Measurements from ENCODE around the gene ADGRV1.
A peak's percentile ranks its signal among the peaks of the same experiment; 100 is the strongest.

ADGRV1 gene

GRCh38 chr5:90871391-90871991 lies 312.9 kb downstream of the ADGRV1 start:
- Histone ChIP-seq H3K27ac (ENCODE audit: low read length) (no peak overlapping the region), H3K9ac (ENCODE audit: low read depth, low read length) (no peak overlapping the region), H3K4me1 (ENCODE audit: insufficient read depth, low read length) (no peaks in the 10 kb centered on the region), H4K20me1 (ENCODE audit: insufficient read depth, low read length) (no peaks in the 10 kb centered on the region), H3K4me2 (ENCODE audit: insufficient read depth, low read length) (no peak overlapping the region), H3K79me2 (ENCODE audit: insufficient read depth, low read length) (no peaks in the 10 kb centered on the region), H3K36me3 (ENCODE audit: insufficient read depth, low read length) (no peaks in the 10 kb centered on the region), H3K9me3 (ENCODE audit: insufficient read depth, low read length, severe bottlenecking) (no peaks in the 10 kb centered on the region), H2AFZ (ENCODE audit: low read depth, low read length) (no peak overlapping the region), H3K27me3 (ENCODE audit: insufficient read depth, low read length, poor library complexity) (no peaks in the 10 kb centered on the region), H3K4me3 (ENCODE audit: low read depth in 1 of 2, low read length in 2 of 2) (no peak overlapping the region)
- TF ChIP-seq EZH2 (IDR thresholded peaks at IDR 0.05; ENCODE audit: borderline replicate concordance, low read depth, low read length, severe bottlenecking) (no peak), CTCF (IDR thresholded peaks at IDR 0.05; ENCODE audit: borderline replicate concordance, extremely low read depth, low read length, poor library complexity, severe bottlenecking) (no peak)
- ATAC-seq (ENCODE audit: insufficient read depth, low read depth) = no peak
- DNase-seq = no peak

GRCh38 chr5:90873033-90873517 lies 314.5 kb downstream of the ADGRV1 start:
- TF ChIP-seq EZH2 (IDR thresholded peaks at IDR 0.05; ENCODE audit: borderline replicate concordance, low read depth, low read length, severe bottlenecking) = no peak
- no peak for TF ChIP-seq CTCF (IDR thresholded peaks at IDR 0.05; ENCODE audit: borderline replicate concordance, extremely low read depth, low read length, poor library complexity, severe bottlenecking)
- DNase-seq (no peak), ATAC-seq (ENCODE audit: insufficient read depth, low read depth) (peak; percentile 22; the same call in 2 of the 3 replicates)
- H3K79me2 ChIP-seq (ENCODE audit: insufficient read depth, low read length) = no peaks in the 10 kb centered on the region
- H3K27ac ChIP-seq (ENCODE audit: low read length) = no peak overlapping the region
- H2AFZ ChIP-seq (ENCODE audit: low read depth, low read length) = no peak overlapping the region
- H3K9me3 ChIP-seq (ENCODE audit: insufficient read depth, low read length, severe bottlenecking) = no peaks in the 10 kb centered on the region
- H3K36me3 ChIP-seq (ENCODE audit: insufficient read depth, low read length) = no peaks in the 10 kb centered on the region
- no peak overlapping the region for H3K4me2 ChIP-seq (ENCODE audit: insufficient read depth, low read length)
- H4K20me1 ChIP-seq (ENCODE audit: insufficient read depth, low read length) = no peaks in the 10 kb centered on the region
- no peaks in the 10 kb centered on the region for H3K4me1 ChIP-seq (ENCODE audit: insufficient read depth, low read length)
- H3K4me3 ChIP-seq (ENCODE audit: low read depth in 1 of 2, low read length in 2 of 2) = no peak overlapping the region
- H3K9ac ChIP-seq (ENCODE audit: low read depth, low read length) = no peak overlapping the region
- H3K27me3 ChIP-seq (ENCODE audit: insufficient read depth, low read length, poor library complexity) = peaks cover 1% of the 10 kb centered on the region

GRCh38 chr5:90874066-90874465 lies 315.5 kb downstream of the ADGRV1 start:
- Histone ChIP-seq H3K4me1 (ENCODE audit: insufficient read depth, low read length) (no peaks in the 10 kb centered on the region), H3K27ac (ENCODE audit: low read length) (no peak overlapping the region), H4K20me1 (ENCODE audit: insufficient read depth, low read length) (no peaks in the 10 kb centered on the region), H3K9me3 (ENCODE audit: insufficient read depth, low read length, severe bottlenecking) (no peaks in the 10 kb centered on the region), H3K9ac (ENCODE audit: low read depth, low read length) (no peak overlapping the region), H3K36me3 (ENCODE audit: insufficient read depth, low read length) (no peaks in the 10 kb centered on the region), H3K79me2 (ENCODE audit: insufficient read depth, low read length) (no peaks in the 10 kb centered on the region), H3K27me3 (ENCODE audit: insufficient read depth, low read length, poor library complexity) (peaks cover 3% of the 10 kb centered on the region), H3K4me2 (ENCODE audit: insufficient read depth, low read length) (no peak overlapping the region), H2AFZ (ENCODE audit: low read depth, low read length) (no peak overlapping the region), H3K4me3 (ENCODE audit: low read depth in 1 of 2, low read length in 2 of 2) (no peak overlapping the region)
- no peak for DNase-seq
- TF ChIP-seq CTCF (IDR thresholded peaks at IDR 0.05; ENCODE audit: borderline replicate concordance, extremely low read depth, low read length, poor library complexity, severe bottlenecking) (no peak), EZH2 (IDR thresholded peaks at IDR 0.05; ENCODE audit: borderline replicate concordance, low read depth, low read length, severe bottlenecking) (no peak)
- no peak for ATAC-seq (ENCODE audit: insufficient read depth, low read depth)

All from DND-41 (cell line).